GM08714 (cell line): Measurements from ENCODE around the gene GNAT1.
"Not testable (repeated sequence)": the region's sequence is repeated elsewhere in the genome, so short reads cannot be mapped to it uniquely, and the experiment has no call there.

ENCODE experiments used
- H3K4me3 ChIP-seq: fragments of 200-500 bp; sonication (Bioruptor generic); 2 replicates; pipeline ENCODE4 v1.5.1; 2014; ENCODE audit warnings: mild to moderate bottlenecking, low read length, inconsistent platforms
- ZNF274 ChIP-seq: IDR thresholded peaks from 2 replicates; pipeline ENCODE4 v1.6.1; 2012; ENCODE audit warnings: mild to moderate bottlenecking, low read depth, low read length

Gene GNAT1

GRCh38 chr3:50210176-50210509, 18.7 kb downstream of the GNAT1 start:
- TF ChIP-seq ZNF274 = no peak
- H3K4me3 ChIP-seq = no peak overlapping the region

DNA sequence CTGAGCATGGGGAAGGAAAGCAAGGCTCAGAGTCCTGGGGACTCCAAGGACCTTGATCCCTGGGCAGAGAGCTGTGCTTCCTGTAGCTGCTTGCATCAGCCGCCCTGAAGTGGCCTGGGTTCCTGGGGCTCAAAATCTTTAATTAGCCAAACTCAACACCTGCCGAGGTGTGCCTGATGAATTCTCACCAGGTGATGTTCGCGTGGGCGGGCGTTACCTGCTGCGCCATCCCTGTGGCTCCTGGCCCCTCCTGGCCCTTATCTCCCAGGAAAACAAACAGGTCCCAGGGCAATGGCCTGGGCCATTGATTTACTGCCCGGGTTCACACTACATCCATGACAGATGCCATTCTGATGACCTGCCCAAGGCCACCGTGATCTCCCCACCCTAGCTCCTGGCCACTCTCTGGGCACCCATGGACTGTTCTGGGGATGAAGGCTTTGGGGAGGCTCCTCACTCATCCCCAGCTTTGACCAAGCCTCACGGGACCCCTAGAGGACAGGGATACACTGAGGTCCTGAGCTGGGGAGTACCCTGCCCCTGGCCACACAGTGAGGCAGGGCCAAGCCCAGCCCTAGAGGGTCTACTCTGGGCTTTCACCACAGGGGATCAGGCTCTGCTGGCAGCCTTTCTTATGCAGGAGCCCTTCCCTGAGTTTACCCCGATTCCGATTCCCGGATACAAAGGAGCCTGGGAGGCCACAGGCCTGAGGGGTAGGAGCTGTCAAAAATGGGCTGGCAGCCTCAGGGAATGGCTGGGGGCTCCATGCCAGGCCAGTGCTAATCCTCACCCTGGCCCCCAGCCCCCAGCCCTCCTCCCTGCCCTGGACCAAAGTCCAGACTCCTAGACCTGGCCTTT, 19.3 kb downstream of the GNAT1 start:
- no peak for TF ChIP-seq ZNF274
- no peak overlapping the region for H3K4me3 ChIP-seq

- H3K4me3 ChIP-seq = not testable (repeated sequence)
Measured at GRCh38 chr3:50211368-50211717, 19.9 kb downstream of the GNAT1 start.

GRCh38 chr3:50211930-50212329, 20.5 kb downstream of the GNAT1 start:
- no peak overlapping the region for H3K4me3 ChIP-seq
- TF ChIP-seq ZNF274 = no peak

- TF ChIP-seq ZNF274 = no peak
- no peak overlapping the region for H3K4me3 ChIP-seq
Measured at GRCh38 chr3:50212502-50212901, 21.1 kb downstream of the GNAT1 start.

GRCh38 chr3:50212971-50213370, 21.6 kb downstream of the GNAT1 start:
- H3K4me3 ChIP-seq = no peak overlapping the region
- no peak for TF ChIP-seq ZNF274

- no peak for TF ChIP-seq ZNF274
- H3K4me3 ChIP-seq = no peak overlapping the region
Measured at GRCh38 chr3:50213373-50213772, 22.0 kb downstream of the GNAT1 start.

- TF ChIP-seq ZNF274 = no peak
- no peak overlapping the region for H3K4me3 ChIP-seq
Measured at GRCh38 chr3:50214824-50215223, 23.4 kb downstream of the GNAT1 start.

DNA sequence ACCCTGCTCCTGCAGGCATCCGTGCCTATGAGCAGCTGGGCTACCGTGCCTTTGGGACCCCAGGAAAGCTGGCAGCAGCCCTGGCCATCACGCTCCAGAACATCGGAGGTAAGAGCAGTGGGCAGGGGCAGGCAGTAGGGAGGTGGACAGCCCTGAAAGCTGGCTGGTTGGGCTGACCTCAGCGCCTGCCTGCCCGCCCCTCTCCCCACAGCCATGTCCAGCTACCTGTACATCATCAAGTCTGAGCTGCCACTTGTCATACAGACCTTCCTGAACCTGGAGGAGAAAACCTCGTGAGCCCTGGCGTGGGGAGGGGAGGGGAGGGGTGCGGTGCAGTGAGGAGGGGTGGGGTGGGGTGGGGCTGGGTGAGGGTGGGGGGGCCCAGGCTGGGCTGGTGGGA, 24.1 kb downstream of the GNAT1 start:
- H3K4me3 ChIP-seq = no peak overlapping the region
- no peak for TF ChIP-seq ZNF274

GRCh38 chr3:50217681-50218080, 26.3 kb downstream of the GNAT1 start:
- no peak overlapping the region for H3K4me3 ChIP-seq
- no peak for TF ChIP-seq ZNF274

- TF ChIP-seq ZNF274 = no peak
- H3K4me3 ChIP-seq = no peak overlapping the region
Measured at GRCh38 chr3:50218448-50218847, 27.0 kb downstream of the GNAT1 start.

- TF ChIP-seq ZNF274 = no peak
- H3K4me3 ChIP-seq = no peak overlapping the region
Measured at GRCh38 chr3:50219285-50219684, 27.9 kb downstream of the GNAT1 start.

- H3K4me3 ChIP-seq = no peak overlapping the region
- no peak for TF ChIP-seq ZNF274
Measured at GRCh38 chr3:50220109-50220508, 28.7 kb downstream of the GNAT1 start.

- TF ChIP-seq ZNF274 = no peak
Measured at GRCh38 chr3:50221051-50221410, 29.6 kb downstream of the GNAT1 start.

GRCh38 chr3:50221411-50222168, 30.2 kb downstream of the GNAT1 start:
- TF ChIP-seq ZNF274 = no peak
- H3K4me3 ChIP-seq = no peak overlapping the region

More at GRCh38 chr3:50221051-50221410, 29.6 kb downstream of the GNAT1 start:
- no peak overlapping the region for H3K4me3 ChIP-seq
